NCI-H2081 (cell line): Measurements from ENCODE around the gene KIF26B.
A peak's percentile ranks its signal among the peaks of the same experiment; 100 is the strongest.

Experiments
- DNase-seq, 2 experiments: peaks; one replicate each; lab custom pipeline; 2025; lab: John Stamatoyannopoulos, UW

Gene KIF26B

GRCh38 chr1:245132771-245133170 lies 22.0 kb upstream of the KIF26B start:
- DNase-seq, result no peak

DNA sequence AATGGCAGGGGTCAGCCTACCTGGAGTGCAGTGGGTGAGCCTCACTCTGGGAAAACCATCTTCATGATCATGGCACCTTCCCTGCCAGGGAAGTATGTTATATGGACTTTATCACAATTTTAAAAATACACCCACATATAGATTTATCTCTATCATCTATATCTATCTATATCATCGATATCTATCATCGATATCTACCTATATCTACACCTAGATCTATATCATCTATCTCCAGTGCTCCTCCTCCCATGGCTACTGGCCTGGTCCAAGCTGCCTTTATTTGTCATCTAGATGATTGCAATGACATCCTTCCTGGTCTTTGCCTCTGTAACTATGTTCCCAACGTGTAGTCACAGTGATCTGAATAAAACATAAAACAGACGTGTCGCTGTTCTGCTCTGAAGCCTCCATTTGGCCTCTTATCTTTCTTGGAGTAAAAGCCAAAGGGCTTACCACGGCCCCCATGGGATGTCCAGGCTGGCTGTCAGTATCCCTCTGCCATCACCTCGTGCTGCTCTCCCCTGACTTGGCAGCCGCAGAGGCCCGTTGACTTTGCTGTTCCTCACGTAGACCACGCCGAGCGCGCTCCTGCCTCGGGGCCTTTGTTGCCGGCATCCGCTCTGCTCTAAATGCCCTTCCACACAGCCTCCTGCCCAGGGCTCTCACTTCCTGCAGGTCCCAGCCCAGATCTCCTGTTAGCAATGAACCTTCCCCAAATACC lies 20.6 kb upstream of the KIF26B start:
- DNase-seq, result no peak

- DNase-seq, result no peak
Observed at GRCh38 chr1:245142171-245142798, 12.5 kb upstream of the KIF26B start.

DNA sequence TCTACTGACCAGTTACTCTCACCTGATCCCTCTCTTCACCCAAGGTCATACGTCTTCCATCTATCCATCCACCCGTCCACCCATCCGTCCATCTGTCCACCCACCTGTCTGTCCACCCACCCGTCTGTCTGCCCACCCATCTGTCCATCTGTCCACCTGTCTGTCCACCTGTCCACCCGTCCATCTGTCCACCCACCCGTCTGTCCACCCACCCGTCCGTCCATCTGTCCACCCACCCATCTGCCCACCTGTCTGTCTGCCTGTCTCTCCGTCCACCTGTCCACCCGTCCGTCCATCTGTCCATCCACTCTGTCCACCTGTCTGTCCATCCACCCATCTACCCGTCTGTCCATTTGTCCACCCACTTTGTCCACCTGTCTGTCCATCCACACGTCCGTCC lies 11.8 kb upstream of the KIF26B start:
- no peak for DNase-seq

DNA sequence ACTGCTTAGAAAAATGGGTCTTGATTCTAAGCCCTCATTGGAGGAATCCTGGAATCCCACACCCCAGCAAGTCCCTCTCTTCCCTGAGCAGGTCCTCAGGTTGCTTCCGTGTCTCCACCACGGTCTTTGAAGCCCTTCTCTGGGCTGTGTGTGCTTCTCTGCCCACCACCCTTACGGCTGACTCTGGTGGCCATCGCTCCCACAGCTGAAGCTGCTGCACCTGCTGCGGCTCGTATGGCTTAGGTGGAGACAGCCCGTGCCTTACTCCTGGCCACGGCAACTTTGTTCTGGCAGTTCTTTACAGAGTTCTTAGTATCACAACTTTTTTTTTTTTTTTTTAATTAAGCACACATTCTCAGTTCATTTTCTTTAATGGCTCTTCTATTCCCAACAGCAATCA lies 10.9 kb upstream of the KIF26B start:
- DNase-seq, result no peak

DNA sequence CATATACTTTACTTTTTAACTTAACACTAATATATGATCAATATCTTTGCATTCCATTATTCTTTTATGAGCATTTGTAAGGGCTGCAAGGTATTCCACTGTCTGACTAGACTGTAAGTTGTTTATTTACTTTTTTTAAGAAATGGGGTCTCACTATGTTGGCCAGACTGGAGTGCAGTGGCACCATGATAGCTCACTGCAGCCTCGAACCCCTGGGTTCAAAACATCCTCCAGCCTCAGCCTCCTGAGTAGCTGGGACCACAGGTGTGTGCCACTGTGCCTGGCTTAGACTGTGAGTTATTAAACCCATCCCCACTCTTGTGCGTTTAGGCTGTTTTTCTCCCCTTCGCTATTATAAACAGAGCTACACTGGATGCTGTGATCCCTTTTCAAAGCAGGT lies 6.7 kb upstream of the KIF26B start:
- DNase-seq, result no peak

DNA sequence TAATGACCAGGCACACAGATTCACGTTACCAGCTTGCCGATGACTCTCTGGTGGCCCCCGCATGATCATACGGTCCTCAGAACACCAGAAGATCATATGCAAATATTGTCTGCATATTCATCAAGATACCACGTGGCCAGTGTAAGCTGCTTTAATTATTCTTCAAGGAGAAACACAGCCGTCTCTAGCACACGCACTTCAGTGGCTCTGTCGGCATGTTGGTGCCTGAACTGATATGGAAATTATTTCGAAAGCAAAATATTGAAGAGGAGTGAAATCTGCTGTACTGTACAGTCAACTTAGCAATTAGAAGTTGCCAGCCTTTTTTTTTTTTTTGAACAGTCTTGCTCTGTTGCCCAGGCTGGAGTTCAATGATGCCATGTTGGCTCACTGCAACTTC lies 5.9 kb upstream of the KIF26B start:
- no peak for DNase-seq

DNA sequence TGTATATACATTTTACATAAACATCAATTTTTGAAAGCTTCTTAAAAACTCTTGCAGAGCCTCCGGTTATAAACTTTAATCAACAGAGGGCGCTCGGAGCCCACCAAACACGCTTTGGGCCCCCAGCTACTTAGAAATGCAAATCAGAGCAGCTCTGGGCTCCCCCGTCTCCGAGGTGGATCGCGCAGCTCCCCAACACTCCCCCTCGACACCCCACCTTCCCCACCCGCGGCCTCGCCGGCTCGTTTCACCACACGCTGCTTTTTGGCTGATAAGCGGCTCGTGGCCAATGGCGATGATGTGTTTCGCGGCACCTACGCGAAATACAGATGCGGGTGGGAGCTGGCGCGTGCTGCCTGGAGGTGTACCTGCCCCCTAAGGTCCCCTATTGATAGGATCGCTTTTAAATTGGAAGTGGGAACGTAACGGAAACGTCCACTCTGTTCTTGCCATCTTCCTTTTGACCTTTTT lies 1.7 kb upstream of the KIF26B start:
- DNase-seq, result peak; percentile 75 to 77

GRCh38 chr1:245153552-245154428 lies 995 bp upstream of the KIF26B start:
- peak in 1 of 2 experiments; percentile 47 for DNase-seq

GRCh38 chr1:245155272-245156040 lies 671 bp downstream of the KIF26B start:
- DNase-seq, result peak; percentile 27 to 43

DNA sequence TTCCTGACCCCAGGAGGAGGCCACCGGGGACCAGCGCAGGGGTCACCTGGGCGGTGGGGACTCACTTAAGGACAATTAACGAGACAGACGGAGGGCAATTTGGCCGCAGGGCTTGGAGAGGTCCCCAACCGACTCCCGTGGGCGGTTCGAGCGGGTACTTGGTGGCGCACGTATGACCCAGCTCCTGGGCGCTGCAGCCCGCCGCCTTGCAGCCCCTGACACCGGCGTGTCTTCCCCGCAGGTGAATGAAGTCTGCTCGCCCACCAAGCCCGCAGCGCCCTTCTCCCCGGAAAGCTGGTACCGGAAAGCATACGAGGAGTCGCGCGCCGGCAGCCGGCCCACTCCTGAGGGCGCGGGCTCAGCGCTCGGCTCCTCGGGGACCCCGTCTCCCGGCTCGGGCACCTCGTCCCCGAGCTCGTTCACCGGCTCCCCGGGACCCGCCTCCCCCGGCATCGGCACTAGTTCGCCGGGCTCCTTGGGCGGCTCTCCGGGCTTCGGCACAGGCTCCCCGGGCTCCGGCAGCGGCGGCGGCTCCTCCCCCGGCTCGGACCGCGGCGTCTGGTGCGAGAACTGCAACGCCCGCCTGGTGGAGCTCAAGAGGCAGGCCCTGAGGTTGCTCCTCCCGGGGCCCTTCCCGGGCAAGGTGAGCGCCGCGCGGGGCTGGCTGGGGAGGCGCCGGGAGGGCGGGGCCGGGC lies 1.4 kb downstream of the KIF26B start:
- DNase-seq, result peak; percentile 91 to 94

DNA sequence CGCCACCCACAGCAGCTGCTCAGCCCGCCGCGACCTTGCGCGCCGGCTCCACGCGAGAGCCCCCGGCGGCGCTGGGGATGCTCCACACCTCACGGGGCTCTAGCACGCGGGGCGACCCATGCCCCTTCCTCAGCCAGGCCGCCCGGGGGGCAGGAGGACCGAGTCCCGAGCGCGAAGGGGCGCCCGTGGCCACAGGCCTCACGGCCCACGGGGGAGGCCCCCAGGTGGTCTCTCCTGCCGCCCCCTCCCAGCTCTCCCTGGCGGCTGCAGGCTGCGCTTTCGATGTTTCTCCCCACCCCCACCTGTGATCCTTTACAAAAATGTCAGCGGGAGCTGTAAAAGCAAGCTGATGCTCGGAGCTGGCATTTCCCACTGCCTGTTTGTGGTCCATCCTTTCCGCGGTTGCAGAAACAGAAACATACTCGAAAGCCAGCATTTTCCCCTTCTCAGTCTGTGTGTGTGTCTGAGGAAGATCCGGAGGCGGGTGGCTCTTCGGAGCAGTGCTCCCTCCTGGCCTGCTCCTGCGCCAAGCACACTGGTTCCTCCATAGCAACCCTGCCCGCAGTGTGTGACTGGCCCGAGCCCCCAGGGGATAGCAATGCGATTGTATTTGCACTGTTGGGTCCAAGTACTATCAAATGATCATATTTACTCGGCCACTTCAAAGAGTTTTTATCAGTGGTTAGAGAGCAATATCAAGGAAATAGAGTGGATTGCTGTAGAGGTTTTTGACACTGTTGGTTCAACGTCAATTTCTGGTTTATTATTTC lies 2.1 kb downstream of the KIF26B start:
- peak; percentile 55 to 60 for DNase-seq

- no peak for DNase-seq
Observed at GRCh38 chr1:245158913-245159312, 4.1 kb downstream of the KIF26B start.

- no peak for DNase-seq
Observed at GRCh38 chr1:245160288-245160687, 5.5 kb downstream of the KIF26B start.

GRCh38 chr1:245160741-245161400 lies 6.1 kb downstream of the KIF26B start:
- DNase-seq, result no peak

DNA sequence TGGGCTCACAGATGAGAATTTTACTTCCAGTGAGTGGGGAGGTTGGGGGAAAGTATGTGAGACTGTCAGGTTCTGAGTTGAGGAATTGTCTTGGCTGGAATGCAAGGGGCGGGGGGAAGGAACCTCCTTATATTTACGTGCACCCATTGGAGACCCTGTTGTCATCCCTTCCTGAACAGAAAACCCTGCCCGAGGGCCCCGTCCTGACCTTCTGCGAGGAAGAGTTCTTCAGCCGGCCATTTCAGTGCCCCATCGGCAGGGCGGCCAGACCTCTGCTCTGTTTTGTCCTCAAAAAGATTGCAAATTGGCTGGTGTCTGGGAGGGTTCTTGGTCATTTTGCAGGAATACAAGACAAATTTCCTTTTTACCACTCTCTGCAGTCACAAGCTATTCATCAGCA lies 7.1 kb downstream of the KIF26B start:
- DNase-seq, result no peak

DNA sequence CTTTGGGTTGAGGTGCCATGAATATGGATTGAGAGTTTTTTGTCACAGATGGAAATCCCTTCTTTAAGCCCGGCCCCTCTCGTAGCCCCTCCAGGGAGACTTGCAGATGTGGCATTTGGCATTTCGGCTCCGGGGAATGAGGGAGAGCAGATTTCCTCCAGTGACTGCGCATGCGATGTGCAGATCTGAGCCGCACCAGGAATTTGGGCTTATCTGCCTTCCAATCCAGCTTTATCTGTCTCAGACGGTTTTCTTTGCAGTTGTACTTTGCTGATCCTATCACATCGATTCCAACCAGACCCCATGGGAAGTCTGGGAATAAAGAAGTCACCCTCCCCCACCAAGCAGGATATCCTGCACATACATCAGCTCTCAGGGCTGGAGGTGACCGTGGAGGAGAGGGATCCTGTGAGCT lies 11.7 kb downstream of the KIF26B start:
- no peak for DNase-seq

DNA sequence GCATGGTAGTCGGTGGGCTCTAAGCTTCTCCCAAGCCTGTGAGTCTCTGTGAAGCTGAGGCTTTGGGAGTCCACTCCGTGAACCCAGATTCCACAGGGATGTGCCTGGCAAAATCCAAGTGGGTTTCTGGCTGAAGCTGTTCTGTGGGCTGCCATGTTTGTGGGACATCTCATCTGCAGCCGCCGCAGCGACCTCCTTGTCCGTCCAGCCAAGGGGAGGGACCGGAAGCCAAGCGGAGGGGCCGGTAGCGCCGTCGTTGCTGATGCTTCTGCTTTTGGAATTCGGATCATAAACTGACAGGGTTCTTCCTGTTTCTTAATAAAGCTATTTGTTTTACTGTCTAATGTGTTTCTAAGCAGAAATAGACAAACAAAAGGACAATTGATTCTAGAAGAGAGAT lies 13.3 kb downstream of the KIF26B start:
- DNase-seq, result no peak

- no peak for DNase-seq
Observed at GRCh38 chr1:245168906-245169305, 14.1 kb downstream of the KIF26B start.

DNA sequence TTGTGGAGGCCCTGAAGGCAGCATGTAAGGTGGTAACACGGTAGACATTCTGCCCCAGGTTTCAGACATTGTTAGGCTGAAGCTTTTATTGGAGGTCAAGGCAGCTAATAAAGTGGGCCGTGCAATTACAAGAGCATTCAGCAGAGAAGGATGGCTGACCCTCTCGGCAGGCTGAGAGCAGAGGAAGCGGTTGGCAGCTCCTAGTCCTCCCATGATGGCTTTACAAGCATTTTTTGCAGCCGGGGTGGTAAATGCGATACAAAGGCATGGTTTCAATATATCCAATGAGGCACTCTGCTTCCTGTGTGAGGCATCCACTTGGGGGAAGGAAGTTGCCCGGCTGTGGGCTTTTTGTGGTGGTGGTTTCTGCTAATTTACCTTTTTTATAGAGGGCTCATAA lies 14.6 kb downstream of the KIF26B start:
- DNase-seq, result no peak
